Measurements from ENCODE around the gene ULK1.
A peak's percentile ranks its signal among the peaks of the same experiment; 100 is the strongest.
"Not testable (repeated sequence)": the region's sequence is repeated elsewhere in the genome, so short reads cannot be mapped to it uniquely, and the experiment has no call there.

Gene ULK1

DNA sequence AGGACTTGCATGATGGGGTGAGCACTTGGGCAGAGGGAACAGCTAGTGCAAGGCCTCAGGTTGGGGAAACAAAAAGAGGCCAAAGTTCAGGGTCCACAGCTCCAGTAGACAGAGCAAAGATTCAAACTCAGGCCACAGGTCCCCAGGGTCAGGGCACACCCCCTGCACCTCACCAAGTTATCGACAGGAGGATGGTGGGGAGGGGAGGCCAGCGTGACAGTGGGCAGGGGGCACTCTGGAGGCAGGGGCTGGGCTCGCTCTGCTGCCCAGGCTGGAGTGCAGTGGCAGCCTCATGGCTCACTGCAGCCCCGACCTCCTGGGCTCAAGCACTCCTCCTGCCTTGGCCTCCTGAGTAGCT, 32.4 kb upstream of the ULK1 start:
- DNase-seq (ENCODE audit: low read depth in 2 of 2), result no peak

DNA sequence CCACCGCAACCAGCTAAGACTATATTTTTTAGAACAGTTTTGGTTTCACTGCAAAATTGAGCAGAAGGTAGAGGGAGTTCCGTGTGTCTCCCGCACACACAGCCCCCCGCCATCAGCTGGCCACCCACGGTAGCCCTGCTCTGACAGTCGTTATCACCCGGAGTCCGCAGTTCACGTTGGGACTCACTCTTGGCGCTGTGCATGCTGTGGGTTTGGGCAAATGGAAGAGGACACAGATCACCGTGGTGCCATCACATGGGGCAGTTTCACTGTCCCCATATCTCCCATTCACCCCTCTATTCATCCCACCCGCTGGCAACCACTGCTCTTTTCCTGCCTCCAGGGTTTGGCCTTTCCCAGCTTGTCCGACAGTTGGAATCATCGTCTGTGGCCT, 31.8 kb upstream of the ULK1 start:
- DNase-seq (ENCODE audit: low read depth in 2 of 2), result no peak

DNA sequence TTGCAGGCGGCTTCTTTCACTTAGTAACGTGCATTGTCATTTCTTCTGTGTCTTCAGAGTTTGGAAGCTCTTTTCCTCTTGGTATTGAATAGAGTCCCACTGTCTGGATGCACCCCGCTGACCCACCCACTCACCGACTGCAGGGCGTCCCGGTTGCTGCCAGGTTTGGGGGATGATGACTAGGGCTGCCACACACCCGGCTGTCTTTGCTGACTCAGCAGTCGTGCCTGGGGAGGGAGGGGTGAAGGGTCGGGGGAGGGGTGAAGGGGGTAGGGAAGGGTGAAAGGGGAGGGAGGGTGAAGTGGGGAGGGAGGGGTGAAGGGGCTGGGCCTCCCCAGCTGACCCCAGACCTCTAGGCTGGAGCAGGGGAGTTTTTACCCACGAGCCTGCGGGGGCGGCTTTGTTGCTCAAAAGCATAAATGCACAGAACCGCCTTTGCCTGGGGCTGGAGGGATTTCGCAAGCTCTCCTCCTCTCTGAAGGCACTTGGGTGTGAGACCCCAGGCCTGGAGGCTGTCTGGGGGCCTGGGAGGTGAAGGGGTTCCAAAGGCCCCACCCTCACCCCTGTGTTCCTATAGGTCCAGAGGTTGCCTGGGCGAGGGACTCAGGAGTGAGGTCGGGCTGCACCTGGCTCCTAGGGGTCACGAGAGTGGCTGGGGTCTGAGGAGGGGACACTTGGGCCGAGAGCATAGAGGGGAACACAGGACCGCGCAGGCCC, 31.3 kb upstream of the ULK1 start:
- peak in 1 of 2 experiments; percentile 10 for DNase-seq (ENCODE audit: low read depth in 2 of 2)

DNA sequence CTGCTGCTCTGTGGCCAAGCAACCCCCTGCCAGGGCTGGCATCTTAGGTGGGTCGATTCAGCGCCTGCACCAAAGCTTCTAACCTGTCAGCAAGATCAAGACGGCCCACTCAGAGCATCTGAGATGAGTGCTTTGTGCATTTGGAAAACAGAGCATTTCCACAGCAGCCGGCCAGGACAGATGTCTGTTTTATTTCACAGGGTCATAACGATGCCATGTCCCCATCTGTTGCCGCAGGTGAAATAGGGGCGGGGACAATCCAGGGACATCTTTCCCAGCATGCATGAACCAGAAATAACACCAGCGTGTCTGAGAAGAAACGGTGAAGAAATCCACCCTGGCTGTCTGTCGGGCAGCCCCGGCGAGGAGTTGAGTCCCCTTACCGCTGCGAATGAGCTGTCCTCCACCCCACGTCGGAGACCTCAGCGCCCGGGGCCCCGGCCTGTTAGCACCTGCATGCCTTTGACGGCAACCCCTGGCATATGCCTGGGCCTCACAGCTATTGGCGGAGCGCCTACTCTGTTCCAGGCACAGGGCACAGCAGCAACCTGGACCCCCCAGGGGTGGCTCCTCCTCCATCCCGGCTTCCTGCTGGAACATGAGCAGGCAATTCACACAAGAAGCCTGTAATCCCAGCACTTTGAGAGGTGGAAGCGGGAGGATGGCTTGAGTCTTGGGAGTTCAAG, 30.6 kb upstream of the ULK1 start:
- no peak for DNase-seq (ENCODE audit: low read depth in 2 of 2)

DNA sequence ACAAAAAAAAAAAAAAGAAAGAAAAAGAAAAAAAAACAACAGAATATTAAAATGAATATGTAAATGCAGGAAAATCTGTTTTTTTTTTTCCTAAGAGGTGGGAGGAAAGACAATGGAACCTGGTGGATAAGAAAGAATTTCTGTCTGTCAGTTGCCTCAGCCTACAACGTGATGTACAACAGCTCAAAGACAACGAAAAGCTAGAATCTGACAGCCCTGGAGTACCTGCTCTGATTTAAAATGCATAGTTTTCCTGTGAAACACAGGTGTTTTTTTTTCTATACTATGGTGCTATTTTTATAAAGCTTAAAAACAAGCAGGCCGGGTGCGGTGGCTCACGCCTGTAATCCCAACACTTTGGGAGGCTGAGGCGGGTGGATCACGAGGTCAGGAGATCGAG, 30.0 kb upstream of the ULK1 start:
- DNase-seq (ENCODE audit: low read depth in 2 of 2), result no peak

DNA sequence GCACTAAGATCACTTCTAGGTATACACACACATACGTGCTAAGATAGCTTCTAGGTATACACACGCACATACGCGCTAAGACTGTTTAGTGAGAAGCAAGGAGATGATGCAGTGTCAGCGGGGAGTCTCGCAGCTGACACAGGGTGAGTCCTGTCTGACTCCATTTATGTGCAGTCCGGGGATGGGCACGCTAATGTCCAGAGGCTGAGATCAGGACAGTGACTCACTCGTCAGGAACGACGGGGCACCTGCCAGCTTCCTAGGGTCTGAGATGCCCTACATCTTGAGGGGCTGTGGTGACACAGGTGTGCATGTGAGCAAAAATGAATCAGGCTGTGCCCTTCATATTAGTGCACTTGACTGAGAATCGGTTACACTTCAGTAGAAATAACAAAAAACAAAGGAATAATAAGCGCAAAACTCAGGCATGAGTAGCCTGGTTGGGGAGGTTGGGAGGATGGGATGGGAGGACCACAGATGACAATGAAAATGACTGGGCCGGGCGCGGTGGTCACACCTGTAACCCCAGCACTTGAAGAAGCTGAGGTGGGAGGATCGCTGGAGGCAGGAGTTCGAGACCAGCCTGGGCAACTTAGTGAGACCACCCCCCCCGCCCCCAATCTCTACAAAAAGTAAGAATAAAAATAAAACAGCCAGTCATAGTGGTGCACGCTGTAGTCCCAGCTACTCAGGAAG, 29.1 kb upstream of the ULK1 start:
- DNase-seq (ENCODE audit: low read depth in 2 of 2), result no peak

DNA sequence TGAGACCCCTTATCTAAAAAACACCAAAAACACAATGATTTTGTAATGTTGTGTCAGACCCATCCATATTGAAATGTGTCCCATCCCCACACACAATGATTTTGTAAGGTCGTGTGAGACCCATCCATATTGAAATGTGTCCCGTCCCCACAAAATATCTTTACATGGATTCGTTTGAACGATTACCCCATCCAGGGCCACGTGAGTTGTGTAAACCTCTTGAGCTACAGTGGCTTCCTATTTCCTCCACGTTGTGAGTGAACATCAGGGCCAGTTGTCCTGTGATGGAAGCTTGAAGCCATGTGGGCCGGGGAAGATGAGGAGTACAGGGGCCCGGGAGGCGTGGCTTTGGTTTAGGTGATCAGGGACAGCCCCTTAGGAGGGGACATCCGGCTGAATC, 27.0 kb upstream of the ULK1 start:
- no peak for DNase-seq (ENCODE audit: low read depth in 2 of 2)

DNA sequence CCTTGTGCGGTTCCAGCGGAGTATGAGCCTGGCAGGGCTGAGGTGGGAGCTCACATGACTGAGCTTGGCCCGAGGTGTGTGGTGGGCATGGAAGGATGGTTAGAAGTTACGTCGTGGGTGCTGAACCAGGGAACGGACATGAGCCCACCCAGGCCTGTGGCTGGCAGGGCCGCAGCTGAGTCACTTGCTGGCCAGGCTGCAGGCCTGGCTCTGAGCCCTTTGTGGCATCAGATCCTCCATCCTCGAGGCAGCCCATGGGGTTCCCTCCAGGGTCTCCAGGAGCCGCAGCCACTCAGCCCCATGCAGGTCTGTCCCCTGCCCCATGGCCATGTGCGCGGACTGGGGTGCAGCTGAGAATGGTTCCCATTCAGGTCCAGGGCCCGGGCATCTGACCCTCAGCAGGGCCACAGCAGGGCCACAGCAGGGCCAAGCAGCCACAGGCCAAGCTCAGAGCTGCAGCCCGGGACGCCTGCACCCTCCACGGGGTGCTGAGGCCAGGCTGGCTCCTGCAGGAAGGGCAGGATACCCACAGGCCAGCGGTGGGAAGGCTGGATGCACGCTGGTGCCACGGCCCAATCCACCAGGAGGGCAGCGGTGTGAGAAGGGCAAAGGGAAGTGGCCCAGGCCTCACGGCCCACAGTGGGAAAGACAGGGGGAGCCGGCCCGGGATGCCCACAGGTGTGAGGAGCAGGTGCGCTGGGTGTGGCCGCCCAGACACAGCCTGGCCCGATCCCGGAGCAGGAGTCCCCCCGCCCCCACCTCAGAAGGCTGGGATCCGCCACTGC, 26.3 kb upstream of the ULK1 start:
- no peak for DNase-seq (ENCODE audit: low read depth in 2 of 2)

DNA sequence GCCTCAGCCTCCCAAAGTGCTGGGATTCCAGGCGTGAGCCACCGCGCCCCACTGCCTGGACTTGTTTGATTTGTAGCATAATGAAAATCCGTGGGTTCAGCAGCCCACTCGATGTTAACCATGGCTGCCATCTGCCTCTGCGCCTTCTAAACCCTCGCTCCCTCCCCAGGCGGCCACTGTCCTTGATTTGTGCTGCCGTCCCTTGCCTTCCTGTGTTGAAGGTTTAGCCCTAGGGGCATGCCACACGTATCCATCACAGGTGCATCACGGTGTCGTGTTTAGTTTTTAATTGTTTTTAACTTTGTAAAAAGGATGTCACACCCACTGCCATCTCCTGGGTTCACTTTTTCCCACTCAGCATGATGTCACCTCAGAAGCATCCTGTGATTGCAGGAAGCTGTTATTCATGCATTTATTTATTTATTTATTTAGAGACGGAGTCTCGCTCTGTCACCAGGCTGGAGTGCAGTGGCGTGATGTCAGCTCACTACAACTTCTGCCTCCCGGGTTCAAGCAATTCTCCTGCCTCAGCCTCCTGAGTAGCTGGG, 24.5 kb upstream of the ULK1 start:
- peak in 1 of 2 experiments; percentile 29 for DNase-seq (ENCODE audit: low read depth in 2 of 2)

DNA sequence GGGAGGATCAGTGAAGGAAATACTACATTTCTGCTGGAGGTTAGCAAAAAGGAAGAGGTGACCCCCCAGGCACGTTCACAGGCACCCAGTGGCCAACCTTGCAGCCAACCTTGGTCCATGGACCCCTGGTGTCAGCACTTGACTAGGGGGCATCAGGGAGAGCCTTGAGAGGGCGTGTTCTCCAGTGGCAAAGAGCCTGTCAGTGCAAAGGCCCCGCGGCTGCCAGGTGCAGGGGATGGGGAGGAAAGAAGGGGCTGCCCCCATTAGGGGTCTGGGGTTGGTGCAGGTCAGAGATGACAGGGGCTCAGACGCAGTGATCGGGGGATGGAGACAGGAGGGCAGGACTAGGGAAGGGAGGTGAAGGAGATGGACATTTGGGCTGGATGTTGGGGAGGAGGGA, 22.7 kb upstream of the ULK1 start:
- DNase-seq (ENCODE audit: low read depth in 2 of 2), result no peak

DNA sequence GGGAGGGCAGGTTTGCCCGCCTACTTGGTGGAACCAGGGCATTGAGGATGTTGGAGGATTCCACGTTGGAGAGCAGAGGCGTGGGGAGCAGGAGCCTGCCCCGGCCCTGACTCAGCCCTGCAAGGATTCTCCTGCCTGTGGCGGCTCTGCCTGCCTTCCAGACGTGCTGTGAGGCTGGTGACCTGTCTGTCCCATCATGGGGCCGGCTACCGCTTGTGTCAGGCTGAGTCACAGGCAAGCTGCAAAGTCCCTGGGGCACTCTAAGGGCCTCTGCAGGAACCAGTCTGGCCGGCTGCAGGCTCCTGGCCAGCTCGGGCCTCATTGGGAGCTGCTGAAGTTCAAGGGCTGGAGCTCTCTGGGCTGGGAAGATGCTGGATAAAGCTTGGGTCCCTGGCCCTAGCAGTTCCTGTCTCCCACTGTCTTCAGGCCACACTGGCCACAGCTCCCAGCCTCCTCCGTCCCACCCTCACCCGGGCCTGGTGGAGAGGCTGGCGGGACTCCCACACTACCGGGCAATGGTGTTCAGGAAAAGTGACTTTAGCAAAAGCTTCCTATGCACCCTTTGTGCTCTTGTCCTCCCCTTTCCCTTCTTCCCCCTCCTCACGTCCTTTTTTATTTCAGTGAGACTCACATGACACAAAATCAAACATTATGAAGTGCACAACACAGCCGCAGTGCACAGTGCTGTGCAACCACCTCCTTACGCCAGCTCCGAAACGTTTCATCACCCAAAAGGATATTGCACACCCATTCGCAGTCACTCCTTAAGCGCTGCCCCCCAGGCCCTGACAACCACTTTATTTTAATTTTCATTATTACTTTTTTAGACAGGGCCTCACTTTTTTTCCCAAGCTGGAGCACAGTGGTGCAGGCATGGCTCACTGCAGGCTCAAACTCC, 22.0 kb upstream of the ULK1 start:
- peak in 1 of 2 experiments; percentile 6 for DNase-seq (ENCODE audit: low read depth in 2 of 2)

DNA sequence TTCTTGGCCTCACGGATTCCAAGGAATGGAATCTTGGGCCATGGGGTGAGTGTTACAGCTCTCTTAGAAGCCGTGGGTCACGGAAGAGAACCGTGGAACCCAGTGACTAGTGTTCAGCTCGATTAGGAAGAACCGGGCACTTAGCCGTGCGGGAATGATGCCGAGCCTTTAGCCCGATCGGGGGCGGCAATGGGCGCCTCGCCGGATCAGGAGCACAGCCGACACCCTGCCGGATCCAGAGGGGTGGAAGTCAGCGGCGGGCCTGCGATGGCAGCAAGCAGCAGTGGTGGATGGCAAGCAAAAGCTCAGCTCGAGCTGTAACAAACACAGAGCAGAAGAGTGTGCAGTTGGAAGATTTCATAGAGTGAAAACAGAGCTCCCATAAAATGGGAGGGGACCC, 21.1 kb upstream of the ULK1 start:
- no peak for DNase-seq (ENCODE audit: low read depth in 2 of 2)

DNA sequence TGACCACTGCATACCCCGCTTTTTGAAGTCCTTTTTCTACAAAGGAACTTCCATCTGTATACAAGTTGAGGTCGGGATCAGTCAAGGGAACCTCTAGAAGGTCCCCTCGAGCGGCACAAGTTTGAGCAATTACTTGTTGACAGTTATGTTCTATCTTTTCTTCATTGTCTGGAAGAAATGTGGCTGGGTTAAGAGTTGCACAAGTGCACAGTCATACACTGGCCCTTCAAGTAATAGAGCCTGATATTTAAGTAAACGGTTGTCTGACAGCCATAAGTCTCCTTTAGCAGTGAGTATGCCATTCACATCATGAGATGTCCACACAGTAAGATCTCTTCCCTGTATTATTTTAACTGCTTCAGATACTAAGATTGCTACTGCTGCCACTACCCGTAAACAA, 19.4 kb upstream of the ULK1 start:
- DNase-seq (ENCODE audit: low read depth in 2 of 2), result not testable (repeated sequence)

DNA sequence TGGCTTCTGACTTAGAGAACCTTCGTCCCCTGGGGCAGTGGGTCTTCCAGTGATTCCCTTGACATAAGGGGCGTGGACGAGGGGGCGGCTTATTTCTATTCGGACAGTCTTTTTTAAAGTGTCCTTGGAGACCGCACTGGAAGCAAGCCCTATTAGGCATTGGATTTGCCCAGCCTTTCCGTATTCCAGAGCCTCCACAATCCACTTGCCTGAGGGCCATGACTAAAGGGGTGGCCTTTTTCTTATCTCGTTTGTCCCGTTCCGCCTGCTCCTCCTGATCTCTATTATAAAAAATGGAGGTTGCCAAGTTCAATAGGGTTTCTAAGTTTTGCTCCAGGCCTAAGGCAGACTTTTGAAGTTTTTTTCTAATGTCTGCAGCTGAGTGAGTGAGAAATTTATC, 17.2 kb upstream of the ULK1 start:
- DNase-seq (ENCODE audit: low read depth in 2 of 2), result not testable (repeated sequence)

DNA sequence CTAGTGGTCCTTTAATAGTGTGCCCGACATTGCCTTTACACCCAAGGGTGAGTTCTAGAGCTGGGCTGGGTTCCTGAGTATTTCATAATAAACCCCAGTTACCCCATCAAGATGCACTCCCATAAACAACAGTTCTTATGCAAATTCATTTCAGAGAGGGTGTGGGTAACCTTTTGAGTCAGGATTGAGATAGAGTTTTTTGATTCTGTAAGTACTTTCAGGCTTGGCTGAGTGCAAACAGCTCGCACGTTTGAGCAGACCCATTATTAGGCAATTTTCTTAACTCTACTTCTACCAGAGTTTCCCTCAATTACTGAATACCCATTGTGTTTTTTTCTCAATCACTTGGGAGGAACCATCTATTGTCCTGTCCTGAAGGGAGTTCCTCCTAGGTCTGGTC, 16.0 kb upstream of the ULK1 start:
- DNase-seq (ENCODE audit: low read depth in 2 of 2), result not testable (repeated sequence)

DNA sequence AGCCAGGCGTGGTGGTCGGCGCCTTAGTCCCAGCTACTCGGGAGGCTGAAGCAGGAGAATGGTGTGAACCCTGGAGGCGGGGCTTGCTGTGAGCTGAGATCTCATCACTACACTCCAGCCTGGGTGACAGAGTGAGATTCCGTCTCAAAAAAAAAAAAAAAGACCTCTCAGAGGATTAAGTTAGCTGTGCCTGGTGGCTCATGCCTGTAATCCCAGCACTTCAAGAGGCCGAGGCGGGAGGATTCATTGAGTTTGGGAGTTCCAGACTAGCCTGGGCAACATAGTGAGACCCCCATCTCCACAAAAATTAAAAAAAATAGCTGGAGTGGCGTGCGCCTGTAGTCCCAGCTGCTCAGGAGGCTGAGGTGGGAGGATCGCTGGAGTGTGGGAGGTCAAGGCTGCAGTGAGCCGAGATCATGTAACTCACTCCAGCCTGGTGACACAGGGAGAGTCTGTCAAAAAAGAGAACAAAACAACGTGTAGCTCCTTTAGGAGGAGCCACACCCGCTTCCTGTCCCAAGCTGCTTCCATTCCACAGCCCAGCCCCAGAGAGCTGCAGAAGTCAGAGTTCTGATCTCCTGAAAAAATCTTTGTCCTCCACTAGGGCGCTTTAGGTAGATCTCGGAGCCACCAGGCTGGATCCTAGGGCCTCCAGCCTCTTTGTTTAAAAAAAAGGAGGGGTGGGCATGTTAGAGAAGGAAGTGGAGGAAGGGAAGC, 11.5 kb upstream of the ULK1 start:
- DNase-seq (ENCODE audit: low read depth in 2 of 2), result no peak

DNA sequence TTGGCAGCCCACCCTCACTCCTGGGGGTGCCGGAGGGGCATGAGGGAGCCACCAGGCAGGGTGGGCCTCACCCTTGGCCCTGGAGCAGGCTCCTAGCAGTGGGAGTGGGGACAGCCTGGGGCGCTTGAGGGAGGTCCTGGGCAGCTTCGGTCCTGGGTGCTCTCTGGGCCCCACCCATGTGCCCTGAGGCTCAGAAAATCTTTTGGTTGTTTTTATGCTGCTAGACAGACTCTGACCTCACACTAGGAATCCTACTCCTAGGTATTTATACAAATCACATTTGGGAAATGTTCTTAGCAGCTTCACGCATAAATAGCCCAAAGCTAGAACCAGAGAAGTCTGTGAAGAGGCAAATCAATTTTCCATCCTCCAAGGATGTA, 10.9 kb upstream of the ULK1 start:
- DNase-seq (ENCODE audit: low read depth in 2 of 2), result no peak

DNA sequence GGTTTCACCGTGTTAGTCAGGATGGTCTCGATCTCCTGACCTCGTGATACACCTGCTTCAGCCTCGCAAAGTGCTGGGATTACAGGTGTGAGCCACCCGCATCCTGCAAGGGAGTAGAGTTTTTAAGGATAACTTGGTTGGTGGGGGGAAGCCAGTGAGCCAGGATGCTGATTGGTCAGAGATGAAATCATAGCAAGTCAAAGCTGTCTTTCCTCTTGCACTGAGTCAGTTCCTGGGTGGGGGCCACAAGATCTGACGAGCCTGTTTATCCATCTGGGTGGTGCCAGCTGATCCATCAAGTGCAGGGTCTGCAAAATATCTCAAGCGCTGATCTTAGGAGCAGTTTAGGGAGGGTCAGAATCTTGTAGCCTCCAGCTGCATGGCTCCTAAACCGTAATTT, 9.3 kb upstream of the ULK1 start:
- not testable (repeated sequence) for DNase-seq (ENCODE audit: low read depth in 2 of 2)

DNA sequence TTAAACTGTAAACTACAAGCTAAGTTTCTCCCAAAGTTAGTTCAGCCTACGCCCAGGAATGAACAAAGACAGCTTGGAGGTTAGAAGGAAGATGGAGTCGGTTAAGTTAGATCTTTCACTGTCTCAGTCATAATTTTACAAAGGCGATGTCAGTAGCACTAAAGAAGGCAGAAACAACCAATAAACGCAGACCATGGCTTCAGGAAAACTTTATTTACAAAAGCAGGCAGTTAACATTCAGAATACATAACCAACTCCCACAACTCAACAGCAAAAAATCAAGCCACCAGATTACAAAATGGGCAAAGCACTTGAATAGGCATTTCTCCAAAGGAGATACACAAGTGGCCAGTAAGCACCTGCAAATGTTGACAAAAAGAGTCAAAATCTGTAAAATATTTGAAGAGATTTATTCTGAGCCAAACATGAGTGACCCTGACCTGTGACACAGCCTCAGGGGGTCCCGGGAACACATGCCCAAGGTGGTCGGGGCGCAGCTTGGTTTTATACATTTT, 8.8 kb upstream of the ULK1 start:
- no peak for DNase-seq (ENCODE audit: low read depth in 2 of 2)

DNA sequence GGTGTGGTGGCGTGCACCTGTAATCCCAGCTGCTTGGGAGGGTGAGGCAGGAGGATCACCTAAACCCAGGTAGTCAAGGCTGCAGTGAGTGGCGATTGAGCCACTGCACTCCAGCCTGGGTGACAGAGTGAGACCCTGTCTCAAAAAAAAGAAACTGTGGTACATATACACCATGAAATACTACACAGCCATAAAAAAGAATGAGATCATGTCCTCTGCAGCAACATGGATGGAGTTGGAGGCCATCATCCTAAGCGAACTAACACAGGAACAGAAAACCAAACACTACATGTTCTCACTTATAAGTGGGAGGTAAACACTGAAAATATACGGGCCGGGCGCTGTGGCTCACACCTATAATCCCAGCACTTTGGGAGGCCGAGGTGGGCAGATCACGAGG, 2.7 kb upstream of the ULK1 start:
- DNase-seq (ENCODE audit: low read depth in 2 of 2), result not testable (repeated sequence)

All from fibroblast of skin of left quadriceps (primary cell).